Measurements from ENCODE around the gene JUP. TPM values are rescaled to one million over a fixed set of nuclear protein-coding genes. Genes with fewer than 3 reads are reported as not detected.

JUP gene
- total and polyA plus RNA-seq, 2 of the 13 experiments (the other 11 are each of a cell fraction or from before 2014, with no cell fraction given), result 12.1 to 20.6 TPM

DNA sequence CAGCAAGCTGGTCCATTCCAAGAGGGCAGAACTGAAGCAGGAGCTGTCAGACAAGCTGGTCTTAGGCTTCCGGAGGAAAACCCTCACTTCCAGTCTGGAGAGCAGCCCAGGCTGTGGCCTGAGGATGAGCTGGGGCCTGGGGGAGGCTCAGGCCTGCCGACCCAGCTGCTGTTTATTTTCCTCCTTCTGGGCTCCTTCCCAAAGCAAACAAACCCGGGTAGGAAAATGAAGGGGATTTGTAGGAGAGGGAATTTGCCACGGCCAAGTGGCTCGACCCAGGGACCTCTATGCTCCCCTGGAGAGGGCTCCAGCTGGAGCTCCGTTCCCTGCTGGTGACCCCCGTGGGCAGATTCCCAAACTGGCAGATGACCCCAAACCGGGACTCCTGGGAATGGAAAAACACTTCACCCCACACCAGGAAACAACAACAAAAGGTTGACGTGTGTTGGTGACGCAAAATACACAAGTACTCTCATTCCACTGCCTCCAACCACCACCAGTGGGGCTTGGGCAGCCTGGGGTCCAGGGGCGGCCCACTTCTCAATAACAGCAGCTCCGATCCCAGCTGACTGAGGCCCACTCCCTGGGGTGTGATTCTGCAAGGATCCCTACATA, 8.8 kb downstream of the JUP start (continued):
- TF ChIP-seq GMEB1 (CRISPR knock-in tag; IDR thresholded peaks at IDR 0.05; ENCODE audit: borderline replicate concordance), result peak; percentile 36; the same call in 1 of the 2 replicates
- no peak for TF ChIP-seq EZH2 (conservative IDR thresholded peaks at IDR 0.05; ENCODE audit: low read depth, low read length)
- TF ChIP-seq KMT2B (CRISPR knock-in tag; IDR thresholded peaks at IDR 0.05), result peak; percentile 52; the same call in 1 of the 2 replicates
- TF ChIP-seq SMC3 (IDR thresholded peaks at IDR 0.05; ENCODE audit: low read length), result no peak
- TF ChIP-seq AKNA (CRISPR knock-in tag; IDR thresholded peaks at IDR 0.05; ENCODE audit: borderline replicate concordance), result 0 out of 2 replicates have a peak, but pooled peaks have one; percentile 23
- peak; percentile 66 for TF ChIP-seq ZNF501 (CRISPR knock-in tag; IDR thresholded peaks at IDR 0.05)
- peak; percentile 60; the same call in 1 of the 2 replicates for TF ChIP-seq FOXC1 (CRISPR knock-in tag; IDR thresholded peaks at IDR 0.05; ENCODE audit: borderline replicate concordance)
- no peak; the same call in 1 of the 2 replicates for TF ChIP-seq REPIN1 (CRISPR knock-in tag; IDR thresholded peaks at IDR 0.05; ENCODE audit: borderline replicate concordance, low read depth)
- TF ChIP-seq FOXP1 (IDR thresholded peaks at IDR 0.05), result no peak
- TF ChIP-seq FOXP1 (CRISPR knock-in tag; IDR thresholded peaks at IDR 0.05), result 0 out of 2 replicates have a peak, but pooled peaks have one; percentile 60
- TF ChIP-seq NCOA5 (CRISPR knock-in tag; IDR thresholded peaks at IDR 0.05), result no peak
- TF ChIP-seq PHF21A (CRISPR knock-in tag; IDR thresholded peaks at IDR 0.05), result peak; percentile 95
- no peak; the same call in 1 of the 2 replicates for TF ChIP-seq LBX2 (CRISPR knock-in tag; IDR thresholded peaks at IDR 0.05; ENCODE audit: borderline replicate concordance)
- TF ChIP-seq, protein P1, sequence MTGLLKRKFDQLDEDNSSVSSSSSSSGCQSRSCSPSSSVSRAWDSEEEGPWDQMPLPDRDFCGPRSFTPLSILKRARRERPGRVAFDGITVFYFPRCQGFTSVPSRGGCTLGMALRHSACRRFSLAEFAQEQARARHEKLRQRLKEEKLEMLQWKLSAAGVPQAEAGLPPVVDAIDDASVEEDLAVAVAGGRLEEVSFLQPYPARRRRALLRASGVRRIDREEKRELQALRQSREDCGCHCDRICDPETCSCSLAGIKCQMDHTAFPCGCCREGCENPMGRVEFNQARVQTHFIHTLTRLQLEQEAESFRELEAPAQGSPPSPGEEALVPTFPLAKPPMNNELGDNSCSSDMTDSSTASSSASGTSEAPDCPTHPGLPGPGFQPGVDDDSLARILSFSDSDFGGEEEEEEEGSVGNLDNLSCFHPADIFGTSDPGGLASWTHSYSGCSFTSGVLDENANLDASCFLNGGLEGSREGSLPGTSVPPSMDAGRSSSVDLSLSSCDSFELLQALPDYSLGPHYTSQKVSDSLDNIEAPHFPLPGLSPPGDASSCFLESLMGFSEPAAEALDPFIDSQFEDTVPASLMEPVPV (CRISPR knock-in tag; IDR thresholded peaks at IDR 0.05), result 0 out of 2 replicates have a peak, but pooled peaks have one; percentile 40
- peak; percentile 58 for TF ChIP-seq RARA (CRISPR knock-in tag; IDR thresholded peaks at IDR 0.05)
- peak; percentile 76; the same call in 1 of the 2 replicates for TF ChIP-seq ZBTB7A (CRISPR knock-in tag; IDR thresholded peaks at IDR 0.05)
- TF ChIP-seq, protein P2, sequence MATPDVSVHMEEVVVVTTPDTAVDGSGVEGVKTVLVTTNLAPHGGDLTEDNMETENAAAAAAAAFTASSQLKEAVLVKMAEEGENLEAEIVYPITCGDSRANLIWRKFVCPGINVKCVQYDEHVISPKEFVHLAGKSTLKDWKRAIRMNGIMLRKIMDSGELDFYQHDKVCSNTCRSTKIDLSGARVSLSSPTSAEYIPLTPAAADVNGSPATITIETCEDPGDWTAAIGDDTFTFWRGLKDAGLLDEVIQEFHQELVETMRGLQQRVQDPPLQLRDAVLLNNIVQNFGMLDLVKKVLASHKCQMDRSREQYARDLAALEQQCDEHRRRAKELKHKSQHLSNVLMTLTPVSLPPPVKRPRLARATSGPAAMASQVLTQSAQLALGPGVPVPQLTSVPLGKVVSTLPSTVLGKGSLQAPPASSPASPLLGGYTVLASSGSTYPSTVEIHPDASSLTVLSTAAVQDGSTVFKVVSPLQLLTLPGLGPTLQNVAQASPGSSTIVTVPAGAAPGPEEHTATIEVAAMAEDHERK (CRISPR knock-in tag; IDR thresholded peaks at IDR 0.05; ENCODE audit: low read depth), result no peak
- peak; percentile 57; the same call in 1 of the 2 replicates for TF ChIP-seq ZNF337 (CRISPR knock-in tag; IDR thresholded peaks at IDR 0.05; ENCODE audit: borderline replicate concordance, low read depth)
- no peak for TF ChIP-seq LCORL (IDR thresholded peaks at IDR 0.05)
- TF ChIP-seq LCORL (CRISPR knock-in tag; IDR thresholded peaks at IDR 0.05), result peak; percentile 85; the same call in 1 of the 2 replicates
